Gastroesophageal sphincter (tissue), 3 donors: ENCODE data around the gene HS6ST3.

Source experiments
- CTCF ChIP-seq, 4 experiments: fragments of 200-600 bp in 2 of 4; fragments of 450-650 bp in 2 of 4; sonication (generic) in 1 of 4; IDR thresholded peaks; one replicate each; pipeline ENCODE4 v1.5.1; 2017 to 2019; ENCODE audit warnings: antibody characterized with exemption in 4 of 4, mild to moderate bottlenecking in 2 of 4, moderate library complexity in 2 of 4
- POLR2A ChIP-seq, 2 donors: fragments of 450-650 bp; IDR thresholded peaks; one replicate each; pipeline ENCODE4 v1.6.1; 2017; ENCODE audit warnings: antibody characterized with exemption in 2 of 2, mild to moderate bottlenecking in 2 of 2, moderate library complexity in 1 of 2

GRCh38 chr13:96661612-96662011 lies 571.7 kb downstream of the HS6ST3 start:
- TF ChIP-seq CTCF (IDR thresholded peaks at IDR 0.05) (no peak), POLR2A (IDR thresholded peaks at IDR 0.05) (no peak)
